HG02852 (cell line): ENCODE data around the gene MAP1A.
"Not testable (repeated sequence)": the region's sequence is repeated elsewhere in the genome, so short reads cannot be mapped to it uniquely, and the experiment has no call there.

Source experiments
- ATAC-seq: cut with Tn5 transposase; IDR thresholded peaks from one replicate; pipeline ENCODE4 v1.9.1; 2021; ENCODE audit warnings: mild to moderate bottlenecking, moderate library complexity; ENCODE audit not compliant: unreplicated experiment

MAP1A gene

DNA sequence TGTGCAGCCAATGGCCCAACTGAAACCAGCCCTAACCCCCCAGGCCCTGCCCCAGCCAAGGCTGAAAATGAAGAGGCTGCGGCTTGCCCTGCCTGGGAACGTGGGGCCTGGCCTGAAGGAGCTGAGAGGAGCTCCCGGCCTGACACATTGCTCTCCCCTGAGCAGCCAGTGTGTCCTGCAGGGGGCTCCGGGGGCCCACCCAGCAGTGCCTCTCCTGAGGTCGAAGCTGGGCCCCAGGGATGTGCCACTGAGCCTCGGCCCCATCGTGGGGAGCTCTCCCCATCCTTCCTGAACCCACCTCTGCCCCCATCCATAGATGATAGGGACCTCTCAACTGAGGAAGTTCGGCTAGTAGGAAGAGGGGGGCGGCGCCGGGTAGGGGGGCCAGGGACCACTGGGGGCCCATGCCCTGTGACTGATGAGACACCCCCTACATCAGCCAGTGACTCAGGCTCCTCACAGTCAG lies 11.2 kb downstream of the MAP1A start:
- ATAC-seq: no peak

- ATAC-seq: no peak
Observed at GRCh38 chr15:43529141-43529540, 11.7 kb downstream of the MAP1A start.

DNA sequence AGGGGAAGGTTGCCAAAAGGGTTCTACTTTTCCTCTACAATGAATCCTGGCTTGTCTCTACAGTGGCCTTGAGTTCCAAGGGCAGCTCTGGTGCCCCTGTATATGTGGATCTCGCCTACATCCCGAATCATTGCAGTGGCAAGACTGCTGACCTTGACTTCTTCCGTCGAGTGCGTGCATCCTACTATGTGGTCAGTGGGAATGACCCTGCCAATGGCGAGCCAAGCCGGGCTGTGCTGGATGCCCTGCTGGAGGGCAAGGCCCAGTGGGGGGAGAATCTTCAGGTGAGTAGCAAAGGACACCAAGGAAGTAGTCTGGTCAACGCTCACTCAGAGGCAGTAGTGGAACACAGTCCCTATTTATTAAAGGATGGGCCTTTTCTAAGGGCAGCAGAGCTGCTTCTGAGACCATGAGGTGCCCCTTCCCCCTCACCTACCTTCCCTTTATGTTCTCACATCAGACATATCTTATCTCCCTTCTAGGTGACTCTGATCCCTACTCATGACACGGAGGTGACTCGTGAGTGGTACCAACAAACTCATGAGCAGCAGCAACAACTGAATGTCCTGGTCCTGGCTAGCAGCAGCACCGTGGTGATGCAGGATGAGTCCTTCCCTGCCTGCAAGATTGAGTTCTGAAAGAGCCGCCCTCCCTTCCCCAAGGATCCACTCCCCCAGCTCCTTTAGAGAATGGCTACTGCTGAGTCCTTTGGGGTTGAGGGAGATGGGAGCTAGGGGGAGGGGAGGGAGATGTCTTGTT lies 12.4 kb downstream of the MAP1A start:
- ATAC-seq: no peak

GRCh38 chr15:43531018-43531670 lies 13.7 kb downstream of the MAP1A start:
- ATAC-seq: no peak

DNA sequence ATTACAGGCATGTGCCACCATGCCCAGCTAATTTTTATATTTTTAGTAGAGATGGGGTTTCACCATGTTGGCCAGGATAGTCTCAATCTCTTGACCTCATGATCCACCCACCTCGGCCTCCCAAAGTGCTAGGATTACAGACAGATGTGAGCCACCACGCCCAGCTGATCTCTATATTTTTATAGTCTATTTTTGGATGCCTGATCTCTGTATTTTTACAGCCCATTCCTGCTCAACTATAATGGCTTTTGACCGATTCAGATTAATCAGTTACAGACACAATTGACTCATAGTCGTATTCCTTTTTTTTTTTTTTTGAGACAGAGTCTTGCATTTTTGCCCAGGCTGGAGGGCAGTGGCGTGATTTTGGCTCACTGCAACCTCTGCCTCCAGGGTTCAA lies 15.4 kb downstream of the MAP1A start:
- ATAC-seq: not testable (repeated sequence)

GRCh38 chr15:43534897-43535296 lies 17.5 kb downstream of the MAP1A start:
- ATAC-seq: no peak

- no peak for ATAC-seq
Observed at GRCh38 chr15:43538091-43538490, 20.7 kb downstream of the MAP1A start.

GRCh38 chr15:43541785-43542184 lies 24.4 kb downstream of the MAP1A start:
- no peak for ATAC-seq

DNA sequence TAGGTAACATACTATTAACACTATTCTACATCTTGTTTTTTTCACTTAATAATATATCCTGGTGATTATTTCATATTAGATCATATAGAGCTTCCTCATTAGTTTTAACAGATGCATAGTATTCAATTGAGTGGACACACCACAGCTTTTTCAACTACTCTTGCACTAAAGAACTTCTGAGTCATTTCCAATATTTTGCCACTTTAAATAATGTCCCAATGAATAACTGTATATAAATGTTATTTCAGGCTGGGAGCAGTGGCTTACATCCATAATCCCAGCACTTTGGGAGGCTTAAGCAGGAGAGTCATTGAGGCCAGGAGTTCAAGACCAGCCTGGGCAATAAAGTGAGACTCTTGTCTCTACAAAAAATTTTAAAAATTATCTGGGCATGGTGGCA lies 26.9 kb downstream of the MAP1A start:
- no peak for ATAC-seq

DNA sequence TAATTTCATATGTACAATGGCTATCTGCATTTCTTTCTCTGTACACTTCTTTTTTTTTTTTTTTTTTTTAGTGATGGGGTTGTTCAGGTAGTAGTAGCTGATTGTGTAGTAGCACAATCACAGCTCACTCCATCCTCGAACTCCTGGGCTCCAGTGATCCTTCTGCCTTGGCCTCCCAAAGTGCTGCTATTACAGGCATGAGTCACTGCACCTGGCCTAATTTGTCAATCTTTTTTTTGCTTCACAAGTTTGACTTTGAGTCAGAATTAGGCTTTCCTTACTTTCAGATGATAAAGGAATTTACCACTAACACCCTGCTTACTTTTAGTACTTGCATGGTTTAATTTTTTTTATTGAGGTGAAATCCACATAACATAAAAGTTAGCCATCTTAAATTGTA lies 28.0 kb downstream of the MAP1A start:
- no peak for ATAC-seq

DNA sequence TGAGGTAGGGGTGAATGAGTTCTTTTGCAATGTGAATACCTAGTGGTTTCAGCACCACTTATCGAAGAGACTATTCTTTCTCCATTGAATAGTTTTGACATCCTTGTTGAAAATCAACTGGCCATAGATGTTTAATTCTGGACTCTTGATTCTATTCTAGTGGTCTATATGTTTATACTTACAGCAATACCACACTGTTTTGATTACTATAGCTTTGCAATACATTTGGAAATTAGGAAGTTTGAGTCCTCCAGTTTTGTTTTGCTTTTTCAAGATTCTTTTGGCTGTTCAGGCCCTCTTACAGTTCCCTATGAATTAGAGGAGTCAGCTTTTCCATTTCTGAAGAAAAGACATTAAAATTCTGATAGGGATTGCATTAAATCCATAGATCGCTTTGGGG lies 30.1 kb downstream of the MAP1A start:
- no peak for ATAC-seq

GRCh38 chr15:43550527-43551363 lies 33.3 kb downstream of the MAP1A start:
- ATAC-seq: no peak

DNA sequence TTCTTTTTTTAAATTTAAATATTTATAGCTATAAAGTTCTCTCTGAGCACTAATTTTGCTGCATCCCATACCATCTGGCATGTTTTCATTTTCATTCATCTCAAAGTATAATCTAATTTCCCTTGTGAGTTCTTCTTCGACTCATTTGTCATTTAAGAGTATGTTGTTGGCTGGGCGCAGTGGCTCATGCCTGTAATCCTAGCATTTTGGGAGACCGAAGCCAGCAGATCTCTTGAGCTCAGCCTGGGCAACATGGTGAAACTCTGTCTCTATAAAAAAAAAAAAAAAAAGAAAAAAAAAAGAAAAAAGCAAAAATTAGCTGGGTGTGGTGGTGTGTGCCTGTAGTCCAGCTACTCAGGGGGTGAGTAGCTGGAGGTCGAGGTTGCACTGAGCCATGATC lies 34.8 kb downstream of the MAP1A start:
- ATAC-seq: no peak

- ATAC-seq: no peak
Observed at GRCh38 chr15:43552986-43553385, 35.6 kb downstream of the MAP1A start.

- not testable (repeated sequence) for ATAC-seq
Observed at GRCh38 chr15:43562753-43563152, 45.3 kb downstream of the MAP1A start.

DNA sequence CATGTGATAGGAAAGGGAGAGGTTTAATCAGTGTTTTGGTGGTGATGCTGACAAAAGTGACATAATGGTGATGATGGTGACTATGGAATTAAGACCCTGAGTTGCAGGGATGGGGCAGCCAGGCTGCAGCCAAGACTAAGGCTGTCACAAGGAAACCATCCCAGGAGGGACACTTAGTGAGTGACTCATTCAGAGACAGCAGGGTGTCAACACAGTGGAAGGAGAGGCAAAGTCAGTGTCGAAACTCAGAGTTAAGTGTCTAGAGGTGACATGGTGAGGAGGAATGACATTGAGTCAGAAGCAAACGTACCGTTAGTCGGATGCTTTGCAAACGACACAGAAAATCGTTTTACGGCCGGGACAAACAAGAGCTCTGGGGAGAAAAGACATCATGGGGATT lies 46.4 kb downstream of the MAP1A start:
- not testable (repeated sequence) for ATAC-seq

- not testable (repeated sequence) for ATAC-seq
Observed at GRCh38 chr15:43566615-43567014, 49.2 kb downstream of the MAP1A start.

- ATAC-seq: not testable (repeated sequence)
Observed at GRCh38 chr15:43574607-43575006, 57.2 kb downstream of the MAP1A start.
